CD1c-positive myeloid dendritic cell (primary cell): ENCODE data around the gene DEDD.

ENCODE experiments used
- DNase-seq: peaks from one replicate; pipeline ENCODE4 v3.0.0-alpha.2; 2016; ENCODE audit errors: extremely low spot score

The DEDD gene

GRCh38 chr1:161163793-161164192, 31.3 kb upstream of the DEDD start:
- no peak for DNase-seq

- DNase-seq, result no peak
These were observed 30.3 kb upstream of the DEDD start for GRCh38 chr1:161162806-161163205.

GRCh38 chr1:161162052-161162451, 29.6 kb upstream of the DEDD start:
- no peak for DNase-seq

GRCh38 chr1:161161652-161162051, 29.2 kb upstream of the DEDD start:
- DNase-seq, result no peak

- no peak for DNase-seq
These were observed 28.2 kb upstream of the DEDD start for GRCh38 chr1:161160671-161161145.

- no peak for DNase-seq
These were observed 27.4 kb upstream of the DEDD start for GRCh38 chr1:161159913-161160243.

GRCh38 chr1:161159087-161159912, 26.8 kb upstream of the DEDD start, which contains the start of gene USP21:
Gene USP21 (plus strand): TSS chr1:161159500. CDS start chr1:161160641, 1,141 bp downstream.
- DNase-seq, result peak; percentile 96

GRCh38 chr1:161158316-161159010, 26.0 kb upstream of the DEDD start:
- no peak for DNase-seq

GRCh38 chr1:161157867-161158266, 25.4 kb upstream of the DEDD start:
- no peak for DNase-seq

- DNase-seq, result peak; percentile 90
These were observed 21.3 kb upstream of the DEDD start, which contains the start of gene UFC1 for GRCh38 chr1:161153682-161154337. Gene UFC1 (plus strand): TSS chr1:161153978. CDS start chr1:161153998, 20 bp downstream.

- DNase-seq, result no peak
These were observed 20.7 kb upstream of the DEDD start for GRCh38 chr1:161153176-161153575.

GRCh38 chr1:161145832-161146231, 13.4 kb upstream of the DEDD start:
- no peak for DNase-seq

- no peak for DNase-seq
These were observed 8.4 kb upstream of the DEDD start for GRCh38 chr1:161140755-161141400.

GRCh38 chr1:161139766-161140165, 7.3 kb upstream of the DEDD start:
- DNase-seq, result peak; percentile 70

GRCh38 chr1:161138431-161138830, 6.0 kb upstream of the DEDD start:
- no peak for DNase-seq

- no peak for DNase-seq
These were observed 5.4 kb upstream of the DEDD start for GRCh38 chr1:161137881-161138280.

GRCh38 chr1:161133220-161133740, 813 bp upstream of the DEDD start:
- no peak for DNase-seq

- DNase-seq, result no peak
These were observed 701 bp downstream of the DEDD start for GRCh38 chr1:161131523-161132409.

GRCh38 chr1:161130266-161130665, 2.2 kb downstream of the DEDD start:
- DNase-seq, result no peak

- no peak for DNase-seq
These were observed 3.7 kb downstream of the DEDD start for GRCh38 chr1:161128591-161129420.
